AG04450 (cell line): ENCODE data around the gene RRAGC. TPM values are rescaled to one million over a fixed set of nuclear protein-coding genes. Genes with fewer than 3 reads are reported as not detected.

Experiments used
- CTCF ChIA-PET: fragments of 300-600, 350-600 bp; formaldehyde crosslinking; extraction: SDS; loops from one replicate; lab custom pipeline; 2022; ENCODE audit warnings: antibody characterized with exemption, inconsistent platforms; lab: Charles Lee
- POLR2A ChIA-PET: fragments of 350-600 bp; formaldehyde crosslinking; extraction: SDS; loops from one replicate; lab custom pipeline; 2021; ENCODE audit warnings: antibody characterized with exemption, inconsistent platforms; lab: Yijun Ruan, JAX
- DNase-seq: peaks from one replicate; pipeline ENCODE4 v3.0.0-alpha.2; 2011; ENCODE audit warnings: low read depth, low spot score
- H3K27ac ChIP-seq: one replicate; pipeline ENCODE4 v1.5.1; 2012; ENCODE audit warnings: low read depth, low read length, control low read depth
- H3K27me3 ChIP-seq: one replicate; pipeline ENCODE4 v1.6.0; 2012; ENCODE audit warnings: low read length; ENCODE audit not compliant: control insufficient read depth, insufficient read depth
- H3K4me3 ChIP-seq: 2 replicates; pipeline ENCODE4 v1.5.1; 2011; ENCODE audit warnings: mild to moderate bottlenecking, low read depth, low read length, control low read depth
- H3K9me3 ChIP-seq: 2 replicates; pipeline ENCODE4 v1.5.1; 2012; ENCODE audit warnings: low read length; ENCODE audit not compliant: control insufficient read depth, insufficient read depth
- polyA plus RNA-seq: library from polyadenylated mRNA; depleted of rRNA; stranded (reverse); fragments of >200 nt; gene quantifications from 2 replicates; pipeline ENCODE4 v1.2.3, GENCODE V29; 2011
- TF ChIP-seq, protein P1 (sequence below): IDR thresholded peaks from 2 replicates; pipeline ENCODE4 v1.5.1; 2011; ENCODE audit warnings: low read depth, low read length, control low read depth, inconsistent platforms

The RRAGC gene
- polyA plus RNA-seq, 1 experiment = 24.9 TPM

- peak; percentile 90 for DNase-seq
- CTCF ChIA-PET = interaction anchor here (1.1 kb wide), 1 partner anchor 219 kb away, joined by 6 read pairs; no protein-coding TSS in a partner anchor
- H3K4me3 ChIP-seq = peak within 1 kb of the TSS; percentile 88
- no peaks in the 10 kb centered on the region for H3K27me3 ChIP-seq
- H3K27ac ChIP-seq = peak within 1 kb of the TSS; percentile 21
- H3K9me3 ChIP-seq = peaks cover 4% of the 10 kb centered on the region; the same call in 1 of the 2 replicates
- TF ChIP-seq, protein P1, sequence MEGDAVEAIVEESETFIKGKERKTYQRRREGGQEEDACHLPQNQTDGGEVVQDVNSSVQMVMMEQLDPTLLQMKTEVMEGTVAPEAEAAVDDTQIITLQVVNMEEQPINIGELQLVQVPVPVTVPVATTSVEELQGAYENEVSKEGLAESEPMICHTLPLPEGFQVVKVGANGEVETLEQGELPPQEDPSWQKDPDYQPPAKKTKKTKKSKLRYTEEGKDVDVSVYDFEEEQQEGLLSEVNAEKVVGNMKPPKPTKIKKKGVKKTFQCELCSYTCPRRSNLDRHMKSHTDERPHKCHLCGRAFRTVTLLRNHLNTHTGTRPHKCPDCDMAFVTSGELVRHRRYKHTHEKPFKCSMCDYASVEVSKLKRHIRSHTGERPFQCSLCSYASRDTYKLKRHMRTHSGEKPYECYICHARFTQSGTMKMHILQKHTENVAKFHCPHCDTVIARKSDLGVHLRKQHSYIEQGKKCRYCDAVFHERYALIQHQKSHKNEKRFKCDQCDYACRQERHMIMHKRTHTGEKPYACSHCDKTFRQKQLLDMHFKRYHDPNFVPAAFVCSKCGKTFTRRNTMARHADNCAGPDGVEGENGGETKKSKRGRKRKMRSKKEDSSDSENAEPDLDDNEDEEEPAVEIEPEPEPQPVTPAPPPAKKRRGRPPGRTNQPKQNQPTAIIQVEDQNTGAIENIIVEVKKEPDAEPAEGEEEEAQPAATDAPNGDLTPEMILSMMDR = peak; percentile 8; the same call in 1 of the 2 replicates
- POLR2A ChIA-PET = interaction anchor here (0.5 to 1.0 kb wide), 3 partner anchors 153 to 853 kb away, joined by 3 to 7 read pairs (median 3); partner anchors contain the start of gene NDUFS5
Measured at GRCh38 chr1:38873027-38873969, 13.7 kb upstream of the RRAGC start, which contains the start of gene MYCBP. MYCBP (minus strand) TSS chr1:38873348; CDS start chr1:38873305, 43 bp downstream.

DNA sequence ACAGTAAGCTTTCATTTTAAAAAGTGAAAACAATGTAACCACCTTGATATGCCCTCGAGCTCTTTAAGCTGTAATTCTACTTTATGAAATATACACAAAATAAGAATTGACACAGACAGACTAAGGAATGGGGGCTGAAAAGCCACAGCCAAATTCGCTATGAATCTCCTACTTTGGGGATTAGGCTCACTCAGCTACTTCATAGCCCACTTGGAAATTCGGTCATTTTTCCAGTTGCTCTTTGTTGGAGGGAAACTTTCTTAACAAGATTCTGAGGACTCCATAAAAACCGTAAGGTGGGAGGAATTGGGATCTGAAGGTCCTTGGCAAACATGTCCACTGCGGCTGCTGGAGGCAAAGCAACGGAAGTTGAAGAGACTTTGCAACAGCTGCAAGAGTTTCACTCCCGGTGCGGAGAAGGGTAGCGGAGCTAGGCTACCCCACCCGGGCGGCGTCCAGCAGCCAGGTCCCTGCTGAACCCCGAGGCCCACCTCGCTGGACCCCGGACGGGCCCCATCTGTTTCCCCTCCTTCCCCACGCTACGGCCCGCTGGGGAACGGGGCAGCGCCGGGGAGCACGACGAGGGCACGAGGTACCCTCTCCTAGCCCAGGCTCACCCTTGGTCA, 12.9 kb upstream of the RRAGC start:
- ChIA-PET CTCF (no interaction called here), POLR2A (interaction anchor here (0.5 to 1.0 kb wide), 2 partner anchors 154 to 166 kb away, joined by 3 read pairs; partner anchors contain the start of gene NDUFS5)
- no peak for DNase-seq
- Histone ChIP-seq H3K27me3 (no peaks in the 10 kb centered on the region), H3K27ac (peak overlapping the region; percentile 21), H3K4me3 (peak overlapping the region; percentile 88), H3K9me3 (peaks cover 4% of the 10 kb centered on the region; the same call in 1 of the 2 replicates)
- TF ChIP-seq, protein P1 = no peak

- Histone ChIP-seq H3K27ac (no peak overlapping the region), H3K27me3 (no peaks in the 10 kb centered on the region), H3K4me3 (no peak overlapping the region), H3K9me3 (peaks cover 4% of the 10 kb centered on the region; the same call in 1 of the 2 replicates)
- POLR2A ChIA-PET = interaction anchor here (0.7 kb wide), 1 partner anchor 191 kb away, joined by 3 read pairs; no protein-coding TSS in a partner anchor
- CTCF ChIA-PET = no interaction called here
- TF ChIP-seq, protein P1 = no peak
- no peak for DNase-seq
Measured at GRCh38 chr1:38870996-38871395, 11.4 kb upstream of the RRAGC start.

GRCh38 chr1:38867208-38867607, 7.6 kb upstream of the RRAGC start:
- Histone ChIP-seq H3K27me3 (no peaks in the 10 kb centered on the region), H3K4me3 (no peak overlapping the region), H3K27ac (no peak overlapping the region), H3K9me3 (no peaks in the 10 kb centered on the region)
- CTCF ChIA-PET = no interaction called here
- POLR2A ChIA-PET = no interaction called here
- TF ChIP-seq, protein P1 = no peak
- no peak for DNase-seq
